CD4-positive, CD25-positive, alpha-beta regulatory T cell (primary cell): ENCODE measurements around the gene TMCC2. TPM values are rescaled to one million over a fixed set of nuclear protein-coding genes. Genes with fewer than 3 reads are reported as not detected.

ENCODE experiments used
- ATAC-seq, 2 donors: fragments of 150-1000 bp; cut with Tn5 transposase; one replicate each; pipeline ENCODE4 v1.10.0; 2021; ENCODE audit warnings: low read depth in 2 of 2, moderate number of reproducible peaks in 2 of 2, moderate library complexity in 1 of 2
- DNase-seq, 3 donors: peaks; one replicate each; pipeline versions ENCODE4 v3.0.0 to v3.0.0-alpha.2; 2012 to 2022; ENCODE audit warnings: mixed read lengths in 1 of 3
- H3K27ac ChIP-seq: one replicate; pipeline ENCODE4 v1.7.0; 2013; ENCODE audit warnings: mild to moderate bottlenecking, low read length; ENCODE audit not compliant: insufficient read depth, poor library complexity, severe bottlenecking
- H3K27me3 ChIP-seq: one replicate; pipeline ENCODE4 v1.7.0; 2013; ENCODE audit warnings: low read length; ENCODE audit not compliant: control insufficient read depth, insufficient read depth
- H3K36me3 ChIP-seq: one replicate; pipeline ENCODE4 v1.7.0; 2013; ENCODE audit warnings: mild to moderate bottlenecking, low read length, moderate library complexity; ENCODE audit not compliant: control insufficient read depth, insufficient read depth
- H3K4me1 ChIP-seq: 2 replicates; pipeline ENCODE4 v1.7.0; 2013; ENCODE audit warnings: mild to moderate bottlenecking, low read length; ENCODE audit not compliant: insufficient read depth, control insufficient read depth, poor library complexity, severe bottlenecking
- H3K4me3 ChIP-seq: one replicate; pipeline ENCODE4 v1.7.0; 2013; ENCODE audit warnings: low read depth, mild to moderate bottlenecking, low read length, moderate library complexity
- H3K9me3 ChIP-seq, 2 experiments: 1 replicate in 1 of 2; 2 replicates in 1 of 2; pipeline ENCODE4 v1.7.0; 2013; ENCODE audit warnings: low read length in 2 of 2, mild to moderate bottlenecking in 1 of 2, moderate library complexity in 1 of 2; ENCODE audit not compliant: control insufficient read depth in 2 of 2
- H3K27ac Mint-ChIP-seq, 3 donors: one replicate each; pipeline ENCODE4 v1.8.0; 2020 to 2022; ENCODE audit warnings: mild to moderate bottlenecking in 3 of 3, mixed read lengths in 3 of 3, moderate library complexity in 2 of 3
- H3K27me3 Mint-ChIP-seq: one replicate; pipeline ENCODE4 v1.8.0; 2022; ENCODE audit warnings: mild to moderate bottlenecking, mixed read lengths
- H3K36me3 Mint-ChIP-seq: one replicate; pipeline ENCODE4 v1.8.0; 2020; ENCODE audit warnings: mixed read lengths
- H3K4me1 Mint-ChIP-seq, 4 donors: one replicate each; pipeline ENCODE4 v1.8.0; 2020 to 2022; ENCODE audit warnings: mixed read lengths in 4 of 4, mild to moderate bottlenecking in 1 of 4
- H3K4me3 Mint-ChIP-seq, 4 donors: one replicate each; pipeline ENCODE4 v1.8.0; 2020 to 2022; ENCODE audit warnings: mild to moderate bottlenecking in 4 of 4, mixed read lengths in 4 of 4, moderate library complexity in 3 of 4
- H3K9me3 Mint-ChIP-seq, 7 donors: one replicate each; pipeline ENCODE4 v1.8.0; 2020 to 2022; ENCODE audit warnings: mixed read lengths in 7 of 7, mild to moderate bottlenecking in 3 of 7, moderate library complexity in 2 of 7
- polyA plus RNA-seq, 4 donors: library from polyadenylated mRNA; unstranded; fragments of 300-500 nt; fragmentation: Illumina TruSeq; gene quantifications; one replicate each; pipeline ENCODE4 v1.2.3, GENCODE V29; 2021
- total RNA-seq: library from RNA; stranded (reverse); gene quantifications from one replicate; pipeline ENCODE4 v1.2.3, GENCODE V29; 2022

TMCC2 gene
- total and polyA plus RNA-seq, 5 donors from 2014 or later: 0.22 to 1.8 (median 0.31) TPM

DNA sequence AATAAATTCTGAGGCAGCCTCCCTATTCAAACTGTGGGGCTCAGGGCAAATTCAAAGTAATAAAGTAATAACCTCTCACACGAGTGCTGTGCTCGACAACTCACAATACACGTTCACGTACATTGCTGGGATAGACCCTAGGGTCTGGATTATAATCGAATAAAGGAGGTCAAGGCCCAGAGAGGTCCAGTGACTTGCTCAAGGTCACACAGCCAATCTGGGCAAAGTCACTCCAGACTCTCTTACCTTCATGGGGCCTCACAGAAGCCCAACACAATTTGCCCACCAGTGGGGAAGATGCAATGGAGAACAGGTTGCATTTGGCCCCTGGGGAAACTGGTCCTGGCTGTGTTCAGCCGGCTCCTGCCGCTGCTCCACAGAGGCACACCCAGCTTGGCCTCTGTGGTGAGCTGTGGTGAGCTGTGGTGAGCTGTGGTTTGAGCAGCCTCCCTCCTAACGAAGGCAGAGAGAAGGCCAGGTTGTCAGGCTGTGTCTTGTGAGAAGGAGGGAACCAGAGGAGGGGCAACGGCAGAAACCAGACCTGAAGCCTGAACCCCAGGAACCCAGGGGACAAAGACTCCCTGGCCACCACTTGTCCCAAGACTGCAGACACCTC is 58.7 kb downstream of the TMCC2 start:
- Mint-ChIP-seq H3K4me3 (peak overlapping the region; percentile 80 to 94 (median 88)), H3K27ac (peak overlapping the region; percentile 93 to 98 (median 98)), H3K9me3 (peaks cover 0 to 3% (median 0%) of the 10 kb centered on the region in 7 donors), H3K4me1 (peaks cover 17 to 88% (median 57%) of the 10 kb centered on the region in 4 donors), H3K27me3 (peaks cover 28% of the 10 kb centered on the region), H3K36me3 (no peaks in the 10 kb centered on the region)
- Histone ChIP-seq H3K36me3 (no peaks in the 10 kb centered on the region), H3K4me1 (peaks cover 81% of the 10 kb centered on the region), H3K27ac (peak overlapping the region; percentile 87), H3K4me3 (peak overlapping the region; percentile 85), H3K27me3 (no peaks in the 10 kb centered on the region), H3K9me3 (no peaks in the 10 kb centered on the region)
- ATAC-seq (no peak), DNase-seq (peak; percentile 59 to 87 (median 68))

DNA sequence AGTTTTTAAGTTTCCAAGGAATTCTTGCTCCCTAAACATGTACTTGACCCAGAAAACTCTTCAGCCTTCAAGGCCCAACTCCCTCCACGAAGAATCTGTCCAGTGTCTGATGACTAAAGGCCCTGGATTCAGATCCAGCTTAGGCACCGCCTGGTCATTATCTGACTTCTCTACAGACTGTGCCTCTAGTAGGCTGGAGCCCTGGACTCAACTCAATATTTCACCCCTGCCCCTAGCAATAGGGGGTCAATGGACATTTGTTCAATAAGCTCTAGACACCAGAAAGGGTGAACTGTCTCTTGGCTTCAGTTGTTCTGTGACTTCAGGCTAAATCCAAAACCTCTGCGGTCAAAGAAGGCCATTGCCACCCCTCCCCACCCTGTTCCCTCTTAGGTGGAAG is 59.3 kb downstream of the TMCC2 start:
- DNase-seq: no peak
- peak overlapping the region; percentile 80 to 94 (median 88) for H3K4me3 Mint-ChIP-seq
- H3K36me3 ChIP-seq: no peaks in the 10 kb centered on the region
- H3K27ac Mint-ChIP-seq: peak overlapping the region; percentile 93 to 98 (median 98)
- H3K4me1 Mint-ChIP-seq: peaks cover 17 to 92% (median 59%) of the 10 kb centered on the region in 4 donors
- H3K36me3 Mint-ChIP-seq: no peaks in the 10 kb centered on the region
- no peaks in the 10 kb centered on the region for H3K9me3 ChIP-seq
- H3K27ac ChIP-seq: peak overlapping the region; percentile 87
- peaks cover 28% of the 10 kb centered on the region for H3K27me3 Mint-ChIP-seq
- no peak for ATAC-seq
- peak overlapping the region; percentile 85 for H3K4me3 ChIP-seq
- no peaks in the 10 kb centered on the region for H3K27me3 ChIP-seq
- H3K4me1 ChIP-seq: peaks cover 85% of the 10 kb centered on the region
- peaks cover 0 to 3% (median 0%) of the 10 kb centered on the region in 7 donors for H3K9me3 Mint-ChIP-seq

DNA sequence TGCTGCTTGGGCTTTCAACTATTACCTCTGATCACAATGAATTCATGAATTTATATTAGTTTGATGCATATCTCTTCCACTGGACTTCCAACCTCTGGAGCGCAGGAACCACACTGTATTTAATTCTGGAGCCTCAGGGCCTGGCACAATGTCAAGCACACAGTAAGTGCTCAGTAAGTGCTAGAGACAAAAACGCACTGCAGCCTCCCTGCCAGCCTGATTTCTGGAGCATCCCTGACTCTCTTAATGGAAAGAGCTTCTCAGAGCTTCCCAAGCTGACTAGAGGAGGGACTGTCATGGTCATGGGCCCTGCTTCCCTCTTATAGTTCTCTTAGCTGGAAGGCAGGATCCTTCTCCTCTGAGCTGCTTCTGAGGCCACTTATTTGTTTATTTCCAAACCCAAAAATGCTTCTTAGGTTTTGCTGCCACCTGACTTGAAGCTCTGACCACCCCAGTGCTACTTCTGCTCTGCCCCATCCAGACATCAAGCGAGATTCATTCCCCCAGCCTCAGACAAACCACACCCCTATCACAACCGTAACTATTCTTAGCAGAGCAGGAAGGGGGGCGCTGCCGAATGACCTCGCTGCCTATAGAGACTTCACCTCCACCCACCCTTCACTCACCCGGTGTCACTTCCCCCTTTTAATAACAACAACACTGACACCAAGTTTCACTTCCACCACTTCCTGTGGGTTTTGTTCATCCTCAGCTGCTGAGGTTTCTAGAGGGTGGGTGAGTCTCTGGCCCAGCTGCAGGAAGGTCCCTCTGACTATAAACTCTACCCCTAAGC is 60.2 kb downstream of the TMCC2 start:
- H3K27ac ChIP-seq: peak overlapping the region; percentile 87
- Mint-ChIP-seq H3K9me3 (peaks cover 0 to 3% (median 0%) of the 10 kb centered on the region in 7 donors), H3K4me1 (peaks cover 17 to 92% (median 56%) of the 10 kb centered on the region in 4 donors), H3K4me3 (peak overlapping the region; percentile 75 to 82 (median 80)), H3K27me3 (peaks cover 20% of the 10 kb centered on the region), H3K27ac (peak overlapping the region; percentile 93 to 98 (median 98)), H3K36me3 (no peaks in the 10 kb centered on the region)
- ATAC-seq (peak; percentile 71 to 72), DNase-seq (peak; percentile 75 to 97 (median 94))
- no peaks in the 10 kb centered on the region for H3K9me3 ChIP-seq
- no peaks in the 10 kb centered on the region for H3K27me3 ChIP-seq
- H3K4me1 ChIP-seq: peaks cover 76% of the 10 kb centered on the region
- H3K36me3 ChIP-seq: no peaks in the 10 kb centered on the region
- peak overlapping the region; percentile 85 for H3K4me3 ChIP-seq

DNA sequence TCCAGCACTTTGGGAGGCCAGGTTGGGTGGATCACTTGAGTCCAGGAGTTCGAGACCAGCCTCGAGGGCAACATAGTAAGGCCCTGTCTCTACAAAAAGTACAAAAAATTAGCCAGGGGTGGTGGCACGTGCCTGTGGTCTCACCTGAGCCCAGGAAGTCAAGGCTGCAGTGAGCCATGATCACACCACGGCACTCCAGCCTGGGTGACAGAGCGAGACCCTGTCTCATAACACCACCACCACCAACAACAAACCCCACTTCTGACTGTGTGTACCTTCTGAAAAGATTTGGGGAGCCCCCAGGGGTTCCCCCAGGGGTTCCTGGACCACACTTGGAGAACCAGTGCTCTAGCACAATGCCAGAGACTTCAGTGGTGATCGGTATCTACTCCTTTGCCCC is 63.9 kb downstream of the TMCC2 start:
- peak overlapping the region in 1 of 4 donors; percentile 15 for H3K4me3 Mint-ChIP-seq
- DNase-seq (no peak), ATAC-seq (no peak)
- no peaks in the 10 kb centered on the region for H3K36me3 ChIP-seq
- H3K4me1 ChIP-seq: peaks cover 43% of the 10 kb centered on the region
- H3K4me3 ChIP-seq: no peak overlapping the region
- no peaks in the 10 kb centered on the region for H3K27me3 ChIP-seq
- H3K27me3 Mint-ChIP-seq: peaks cover 9% of the 10 kb centered on the region
- peak overlapping the region; percentile 52 to 55 (median 55) for H3K27ac Mint-ChIP-seq
- H3K27ac ChIP-seq: no peak overlapping the region
- no peaks in the 10 kb centered on the region for H3K9me3 Mint-ChIP-seq
- H3K4me1 Mint-ChIP-seq: peaks cover 21 to 91% (median 45%) of the 10 kb centered on the region in 4 donors
- H3K9me3 ChIP-seq: no peaks in the 10 kb centered on the region
- no peaks in the 10 kb centered on the region for H3K36me3 Mint-ChIP-seq

DNA sequence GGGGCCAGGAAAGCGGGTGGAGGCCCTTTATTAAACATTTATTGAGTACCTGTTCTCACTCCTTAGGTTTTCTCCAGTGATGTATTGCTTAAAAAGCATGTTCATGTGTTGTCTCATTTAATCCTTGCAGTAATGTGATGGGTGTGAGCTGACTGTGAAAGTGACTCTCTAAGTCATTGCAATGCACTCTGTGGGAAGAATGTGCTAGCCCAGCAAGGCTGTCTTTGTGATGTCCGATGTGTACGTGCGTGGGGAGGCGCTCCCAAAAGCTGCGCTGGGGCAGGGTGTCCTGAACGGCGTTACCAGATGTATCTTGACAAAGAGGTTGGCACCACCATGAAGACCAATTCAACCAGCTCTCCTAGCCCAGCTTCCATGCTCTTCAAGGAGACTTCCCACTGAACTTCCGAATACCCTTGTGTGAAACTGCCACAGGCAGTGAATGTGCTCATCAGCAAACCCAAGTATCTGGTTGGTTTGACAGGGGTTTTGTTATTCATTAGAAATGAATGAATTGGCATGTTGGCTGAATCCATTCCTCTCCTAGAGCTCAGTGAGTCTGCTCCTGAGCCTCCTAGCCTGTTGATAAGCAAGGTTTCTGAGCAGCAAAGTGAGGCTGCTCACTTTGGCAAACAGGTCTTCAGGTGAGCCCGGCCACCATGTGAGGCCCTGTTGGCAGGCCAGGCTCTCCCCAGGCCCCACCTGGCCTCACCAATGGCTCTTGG is 65.8 kb downstream of the TMCC2 start:
- Histone ChIP-seq H3K27ac (no peak overlapping the region), H3K36me3 (no peaks in the 10 kb centered on the region), H3K4me1 (peaks cover 25% of the 10 kb centered on the region), H3K4me3 (no peak overlapping the region), H3K9me3 (no peaks in the 10 kb centered on the region), H3K27me3 (no peaks in the 10 kb centered on the region)
- Mint-ChIP-seq H3K36me3 (no peaks in the 10 kb centered on the region), H3K4me1 (peaks cover 20 to 90% (median 36%) of the 10 kb centered on the region in 4 donors), H3K9me3 (no peaks in the 10 kb centered on the region), H3K27me3 (peaks cover 9% of the 10 kb centered on the region), H3K4me3 (no peak overlapping the region), H3K27ac (peak overlapping the region in 2 of 3 donors; percentile 40 to 55)
- DNase-seq: no peak
- ATAC-seq: no peak

DNA sequence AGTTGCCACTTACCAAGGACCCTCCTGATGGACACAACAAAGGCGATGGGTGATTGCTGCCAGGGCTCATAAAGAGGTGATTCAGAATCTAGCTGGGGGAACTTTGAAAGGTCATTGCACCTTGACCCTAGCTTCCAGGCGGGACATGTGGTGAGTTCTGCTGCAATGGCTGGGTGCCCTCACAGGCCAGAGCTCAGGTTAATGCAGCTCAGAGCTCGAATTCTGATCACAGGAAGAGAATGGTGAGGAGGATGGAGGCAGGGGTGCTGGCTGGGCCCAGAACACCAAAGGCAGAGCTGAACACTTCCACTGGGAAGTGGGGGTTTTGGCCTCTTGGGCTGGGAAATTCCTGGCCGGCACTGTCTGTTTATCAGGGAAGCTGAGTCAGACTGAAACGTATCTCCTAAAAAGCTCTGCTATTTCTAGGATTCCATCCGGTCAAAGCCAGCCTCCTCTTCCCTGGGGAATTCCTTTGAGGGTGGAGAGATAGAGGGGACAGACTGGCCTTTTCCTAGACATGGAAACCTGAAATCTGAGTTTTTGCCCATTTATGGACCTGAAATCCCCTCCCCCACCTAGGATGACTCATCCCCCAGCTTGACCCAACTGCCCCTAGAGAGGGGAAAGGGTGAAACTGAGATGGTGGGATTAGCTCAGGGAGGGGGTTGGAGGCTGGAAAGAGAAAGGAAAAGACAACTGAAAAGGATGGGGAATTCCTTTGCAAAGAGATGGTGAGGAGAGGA is 66.6 kb downstream of the TMCC2 start:
- Mint-ChIP-seq H3K4me1 (peaks cover 20 to 90% (median 37%) of the 10 kb centered on the region in 4 donors), H3K27ac (peak overlapping the region; percentile 48 to 66 (median 55)), H3K9me3 (no peaks in the 10 kb centered on the region), H3K36me3 (no peaks in the 10 kb centered on the region), H3K4me3 (no peak overlapping the region), H3K27me3 (peaks cover 8% of the 10 kb centered on the region)
- H3K4me1 ChIP-seq: peaks cover 18% of the 10 kb centered on the region
- DNase-seq (no peak), ATAC-seq (no peak)
- no peaks in the 10 kb centered on the region for H3K27me3 ChIP-seq
- H3K27ac ChIP-seq: no peak overlapping the region
- no peaks in the 10 kb centered on the region for H3K9me3 ChIP-seq
- H3K4me3 ChIP-seq: no peak overlapping the region
- no peaks in the 10 kb centered on the region for H3K36me3 ChIP-seq

DNA sequence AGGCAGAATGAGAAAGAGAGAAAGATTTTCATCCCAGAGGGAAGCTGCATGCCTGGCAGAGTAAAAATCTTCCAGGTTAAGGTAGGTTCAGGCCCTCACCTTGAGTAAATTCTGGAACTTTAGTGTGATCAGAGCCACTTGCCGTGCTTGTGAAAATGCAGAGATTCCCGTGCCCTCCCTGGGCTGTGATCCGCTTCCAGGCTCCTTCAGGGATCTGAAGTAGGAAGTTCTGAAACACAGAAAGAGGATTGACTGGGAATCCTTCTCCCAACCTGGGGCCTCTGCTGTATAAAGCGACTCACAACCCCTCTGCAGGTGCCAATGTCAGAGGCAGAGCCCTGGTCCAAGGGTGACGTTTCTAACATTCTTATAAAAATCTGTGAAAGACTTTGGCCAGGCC is 67.2 kb downstream of the TMCC2 start:
- Mint-ChIP-seq H3K9me3 (no peaks in the 10 kb centered on the region), H3K36me3 (no peaks in the 10 kb centered on the region), H3K27me3 (peaks cover 8% of the 10 kb centered on the region), H3K4me3 (no peak overlapping the region), H3K4me1 (peaks cover 20 to 86% (median 38%) of the 10 kb centered on the region in 4 donors), H3K27ac (peak overlapping the region in 2 of 3 donors; percentile 55 to 66)
- H3K9me3 ChIP-seq: no peaks in the 10 kb centered on the region
- no peak for ATAC-seq
- H3K27ac ChIP-seq: no peak overlapping the region
- no peak for DNase-seq
- H3K27me3 ChIP-seq: no peaks in the 10 kb centered on the region
- H3K36me3 ChIP-seq: no peaks in the 10 kb centered on the region
- no peak overlapping the region for H3K4me3 ChIP-seq
- peaks cover 13% of the 10 kb centered on the region for H3K4me1 ChIP-seq
